Natural killer cell (primary cell): Measurements from ENCODE around the gene NPM1. TPM values are rescaled to one million over a fixed set of nuclear protein-coding genes. Genes with fewer than 3 reads are reported as not detected.

Source experiments
- ATAC-seq, 3 donors: fragments of 150-1000 bp in 2 of 3; fragments of 200-7000 bp in 1 of 3; cut with Tn5 transposase; 1 replicate in 1 of 3; 2 replicates in 2 of 3; pipeline ENCODE4 v1.10.0; 2021; ENCODE audit warnings: mild to moderate bottlenecking in 2 of 3, moderate library complexity in 2 of 3
- DNase-seq, 2 donors: peaks; one replicate each; pipeline versions ENCODE4 v3.0.0 to v3.0.0-alpha.2; 2013 to 2021; ENCODE audit warnings: mixed read lengths in 1 of 2
- H3K27ac ChIP-seq: one replicate; pipeline ENCODE4 v1.5.1; 2013; ENCODE audit warnings: mild to moderate bottlenecking, low read length
- H3K27me3 ChIP-seq: one replicate; pipeline ENCODE4 v1.6.1; 2013; ENCODE audit warnings: low read length; ENCODE audit not compliant: control insufficient read depth, insufficient read depth
- H3K36me3 ChIP-seq: one replicate; pipeline ENCODE4 v1.6.1; 2013; ENCODE audit warnings: low read length; ENCODE audit not compliant: control insufficient read depth, insufficient read depth
- H3K4me1 ChIP-seq: one replicate; pipeline ENCODE4 v1.6.1; 2013; ENCODE audit warnings: low read length; ENCODE audit not compliant: control insufficient read depth, insufficient read depth
- H3K4me3 ChIP-seq: one replicate; pipeline ENCODE4 v1.5.1; 2013; ENCODE audit warnings: low read length
- H3K9me3 ChIP-seq: one replicate; pipeline ENCODE4 v1.6.1; 2013; ENCODE audit warnings: low read length; ENCODE audit not compliant: control insufficient read depth, insufficient read depth
- H3K27ac Mint-ChIP-seq, 2 donors: one replicate each; pipeline ENCODE4 v1.8.0; 2022; ENCODE audit warnings: mild to moderate bottlenecking in 2 of 2, mixed read lengths in 2 of 2, moderate library complexity in 1 of 2
- H3K27me3 Mint-ChIP-seq, 2 donors: one replicate each; pipeline ENCODE4 v1.8.0; 2022; ENCODE audit warnings: low read depth in 2 of 2, mixed read lengths in 2 of 2
- H3K36me3 Mint-ChIP-seq: one replicate; pipeline ENCODE4 v1.8.0; 2022; ENCODE audit warnings: mixed read lengths
- H3K4me1 Mint-ChIP-seq, 2 donors: one replicate each; pipeline ENCODE4 v1.8.0; 2022; ENCODE audit warnings: mixed read lengths in 2 of 2
- H3K4me3 Mint-ChIP-seq: one replicate; pipeline ENCODE4 v1.8.0; 2022; ENCODE audit warnings: mild to moderate bottlenecking, moderate library complexity, mixed read lengths
- H3K9me3 Mint-ChIP-seq, 2 donors: one replicate each; pipeline ENCODE4 v1.8.0; 2022; ENCODE audit warnings: mixed read lengths in 2 of 2
- CTCF ChIP-seq: fragments of 200-600 bp; IDR thresholded peaks from one replicate; pipeline ENCODE4 v1.8.0; 2022; ENCODE audit warnings: antibody characterized with exemption
- WGBS: methylation state at CpG from one replicate; pipeline ENCODE4 v1.1.7; 2013; ENCODE audit warnings: missing lambda C conversion rate; ENCODE audit not compliant: insufficient coverage; 5-methylcytosine and 5-hydroxymethylcytosine counted together
- intact Hi-C: fragments of 100-400 bp; cut with micrococcal nuclease; formaldehyde crosslinking; loops from one replicate; pipeline ENCODE4 v1.14.2; 2022
- total RNA-seq, 4 donors: library from RNA; stranded (reverse); fragments of 120-200 nt in 1 of 4; gene quantifications; one replicate each; pipeline versions ENCODE4 v1.2.3 to v1.2.4, GENCODE V29; 2013 to 2022

NPM1 gene
- total RNA-seq, 3 donors from 2014 or later (not counting 1 experiment from before 2014, with no cell fraction given) = 440 to 554 (median 454) TPM

GRCh38 chr5:171442287-171443042, 54.8 kb downstream of the NPM1 start:
- Histone ChIP-seq H3K4me3 (no peak overlapping the region), H3K4me1 (no peaks in the 10 kb centered on the region), H3K27me3 (no peaks in the 10 kb centered on the region), H3K36me3 (no peaks in the 10 kb centered on the region), H3K9me3 (no peaks in the 10 kb centered on the region), H3K27ac (no peak overlapping the region)
- no peak for DNase-seq
- no peaks in the 10 kb centered on the region for H3K4me1 Mint-ChIP-seq
- H3K27ac Mint-ChIP-seq = no peak overlapping the region
- no peaks in the 10 kb centered on the region for H3K9me3 Mint-ChIP-seq
- H3K36me3 Mint-ChIP-seq = no peaks in the 10 kb centered on the region
- ATAC-seq = no peak
- H3K4me3 Mint-ChIP-seq = no peak overlapping the region
- H3K27me3 Mint-ChIP-seq = no peaks in the 10 kb centered on the region
- intact Hi-C loops = no loop called here
- WGBS = 71% methylated on average over 12 of the region's 13 CpGs
- TF ChIP-seq CTCF = no peak

DNA sequence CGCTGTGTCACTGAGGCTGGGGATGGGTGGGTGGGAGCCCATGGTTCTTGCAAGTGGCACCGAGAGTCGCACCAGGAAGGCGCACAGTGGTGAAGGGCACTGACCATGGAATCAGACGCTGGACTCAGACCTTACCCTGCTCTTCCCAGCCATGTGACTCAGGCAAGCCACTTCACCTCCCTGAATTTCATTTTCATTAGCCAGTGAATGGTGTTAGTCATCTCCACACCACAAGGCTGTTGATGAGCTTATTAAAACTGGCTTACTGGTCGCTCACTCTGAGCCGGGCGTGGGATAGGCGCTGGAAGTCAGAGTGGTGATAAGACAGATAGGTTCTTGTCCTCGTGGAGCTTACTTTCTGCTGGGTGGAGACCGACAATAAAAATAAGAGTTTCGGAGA, 56.9 kb downstream of the NPM1 start:
- no peaks in the 10 kb centered on the region for H3K9me3 ChIP-seq
- no peak for TF ChIP-seq CTCF
- Mint-ChIP-seq H3K4me1 (no peaks in the 10 kb centered on the region), H3K27ac (no peak overlapping the region), H3K4me3 (no peak overlapping the region), H3K36me3 (no peaks in the 10 kb centered on the region), H3K27me3 (peaks cover 11 to 12% of the 10 kb centered on the region in 2 donors), H3K9me3 (no peaks in the 10 kb centered on the region)
- H3K36me3 ChIP-seq = no peaks in the 10 kb centered on the region
- no peaks in the 10 kb centered on the region for H3K4me1 ChIP-seq
- ATAC-seq (no peak), DNase-seq (no peak)
- WGBS = 90% methylated on average over 12 of the region's 12 CpGs
- H3K4me3 ChIP-seq = no peak overlapping the region
- H3K27ac ChIP-seq = no peak overlapping the region
- peaks cover 7% of the 10 kb centered on the region for H3K27me3 ChIP-seq
- intact Hi-C loops = no loop called here

DNA sequence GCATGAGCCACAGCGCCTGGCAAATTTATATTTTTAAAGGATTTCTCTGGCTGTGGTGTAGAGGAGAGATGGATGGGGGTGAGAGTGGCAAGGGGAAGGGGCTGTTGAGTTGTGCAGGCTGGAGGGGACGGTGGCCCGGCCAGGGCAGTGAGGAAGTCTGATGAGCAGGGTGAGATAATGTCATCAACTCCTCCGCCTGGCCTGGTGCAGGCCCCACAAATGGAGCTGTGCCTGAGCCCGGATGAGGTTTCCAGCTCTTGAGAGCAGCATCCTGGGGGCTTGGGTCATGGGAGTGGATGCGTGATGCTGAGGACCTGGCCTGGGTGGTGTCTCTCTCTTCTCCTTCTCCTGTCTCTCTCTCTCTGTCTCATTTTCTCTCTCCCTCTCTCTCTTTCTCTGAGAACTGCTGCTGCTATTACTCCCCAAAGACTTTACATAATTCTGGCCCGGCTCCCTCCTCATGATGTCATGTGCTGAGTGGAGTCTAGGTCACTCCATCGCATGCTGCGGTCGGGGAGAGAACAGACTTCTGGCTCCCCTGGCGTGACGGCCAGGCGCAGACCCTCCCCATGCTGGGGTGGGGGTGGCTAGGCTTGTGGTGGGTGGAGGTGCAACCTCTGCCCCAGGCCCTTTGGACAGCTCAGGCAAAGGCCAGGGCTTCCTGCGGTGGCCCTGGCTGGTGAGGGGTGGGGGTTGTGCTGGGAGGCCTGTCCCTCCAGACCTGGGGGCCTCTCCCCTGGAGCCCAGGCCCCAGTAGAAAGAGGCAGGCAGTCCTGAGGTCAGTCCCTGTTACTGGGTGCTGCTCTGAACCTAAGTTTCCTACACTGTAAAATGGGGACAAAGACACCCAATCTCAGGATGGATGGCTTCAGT, 58.2 kb downstream of the NPM1 start:
- H3K9me3 Mint-ChIP-seq = no peaks in the 10 kb centered on the region
- Histone ChIP-seq H3K27me3 (peaks cover 7% of the 10 kb centered on the region), H3K36me3 (no peaks in the 10 kb centered on the region), H3K27ac (no peak overlapping the region), H3K9me3 (no peaks in the 10 kb centered on the region), H3K4me1 (no peaks in the 10 kb centered on the region), H3K4me3 (no peak overlapping the region)
- H3K27ac Mint-ChIP-seq = no peak overlapping the region
- no peaks in the 10 kb centered on the region for H3K36me3 Mint-ChIP-seq
- no peak for TF ChIP-seq CTCF
- no peaks in the 10 kb centered on the region for H3K4me1 Mint-ChIP-seq
- ATAC-seq (no peak), DNase-seq (no peak)
- 94% methylated on average over 14 of the region's 14 CpGs for WGBS
- peaks cover 11 to 12% of the 10 kb centered on the region in 2 donors for H3K27me3 Mint-ChIP-seq
- intact Hi-C loops = no loop called here
- no peak overlapping the region for H3K4me3 Mint-ChIP-seq
